ENCODE data around the gene LMF1. TPM values are rescaled to one million over a fixed set of nuclear protein-coding genes. Genes with fewer than 3 reads are reported as not detected.

The LMF1 gene
- total RNA-seq, 4 donors from 2014 or later = 23.2 to 97.8 (median 89.1) TPM

- DNase-seq = no peak
- H3K9me3 ChIP-seq = no peaks in the 10 kb centered on the region
- WGBS, 2 donors = 89 to 93% methylated on average over 14 to 25 of the region's 35 CpGs
- TF ChIP-seq, protein P1, sequence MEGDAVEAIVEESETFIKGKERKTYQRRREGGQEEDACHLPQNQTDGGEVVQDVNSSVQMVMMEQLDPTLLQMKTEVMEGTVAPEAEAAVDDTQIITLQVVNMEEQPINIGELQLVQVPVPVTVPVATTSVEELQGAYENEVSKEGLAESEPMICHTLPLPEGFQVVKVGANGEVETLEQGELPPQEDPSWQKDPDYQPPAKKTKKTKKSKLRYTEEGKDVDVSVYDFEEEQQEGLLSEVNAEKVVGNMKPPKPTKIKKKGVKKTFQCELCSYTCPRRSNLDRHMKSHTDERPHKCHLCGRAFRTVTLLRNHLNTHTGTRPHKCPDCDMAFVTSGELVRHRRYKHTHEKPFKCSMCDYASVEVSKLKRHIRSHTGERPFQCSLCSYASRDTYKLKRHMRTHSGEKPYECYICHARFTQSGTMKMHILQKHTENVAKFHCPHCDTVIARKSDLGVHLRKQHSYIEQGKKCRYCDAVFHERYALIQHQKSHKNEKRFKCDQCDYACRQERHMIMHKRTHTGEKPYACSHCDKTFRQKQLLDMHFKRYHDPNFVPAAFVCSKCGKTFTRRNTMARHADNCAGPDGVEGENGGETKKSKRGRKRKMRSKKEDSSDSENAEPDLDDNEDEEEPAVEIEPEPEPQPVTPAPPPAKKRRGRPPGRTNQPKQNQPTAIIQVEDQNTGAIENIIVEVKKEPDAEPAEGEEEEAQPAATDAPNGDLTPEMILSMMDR (IDR thresholded peaks at IDR 0.05) = no peak
- no peak for TF ChIP-seq POLR2A (IDR thresholded peaks at IDR 0.05)
- no peaks in the 10 kb centered on the region for H3K4me1 ChIP-seq
- H3K27ac ChIP-seq = no peak overlapping the region
- H3K36me3 ChIP-seq = peaks cover 0 to 7% of the 10 kb centered on the region in 2 donors
- intact Hi-C loops (cut with DNase I) = no loop called here
- no peaks in the 10 kb centered on the region for H3K27me3 ChIP-seq
- no peak overlapping the region for H3K4me3 ChIP-seq (replicated peaks in 1 of 3)
Measured at GRCh38 chr16:892536-893255, 78.1 kb downstream of the LMF1 start.

DNA sequence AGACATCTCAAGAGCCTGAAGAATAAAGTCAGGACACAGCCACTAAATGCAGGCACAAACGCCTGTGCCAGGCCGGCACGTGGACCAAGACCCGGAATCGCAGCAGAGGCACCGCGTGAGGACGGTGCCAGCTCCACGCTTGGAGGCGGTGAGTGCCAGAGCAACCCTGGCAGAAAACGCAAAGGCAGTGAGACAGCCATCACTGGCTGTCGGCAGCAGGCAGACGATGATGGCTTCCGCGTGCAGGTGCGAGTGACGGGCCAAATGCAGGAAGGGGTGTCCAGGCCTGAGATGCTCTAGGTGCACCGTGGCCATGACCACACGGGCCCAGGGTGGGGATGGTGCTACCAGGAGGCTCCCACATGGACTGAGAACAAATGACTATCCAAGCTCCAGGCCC, 78.8 kb downstream of the LMF1 start:
- WGBS, 2 donors = 88 to 91% methylated on average over 18 to 19 of the region's 19 CpGs
- DNase-seq = no peak
- H3K36me3 ChIP-seq = peaks cover 0 to 7% of the 10 kb centered on the region in 2 donors
- no peak overlapping the region for H3K27ac ChIP-seq
- TF ChIP-seq POLR2A (IDR thresholded peaks at IDR 0.05) = no peak
- TF ChIP-seq, protein P1 (IDR thresholded peaks at IDR 0.05) = no peak
- H3K4me3 ChIP-seq (replicated peaks in 1 of 3) = no peak overlapping the region
- H3K4me1 ChIP-seq = no peaks in the 10 kb centered on the region
- H3K9me3 ChIP-seq = no peaks in the 10 kb centered on the region
- no peaks in the 10 kb centered on the region for H3K27me3 ChIP-seq
- intact Hi-C loops (cut with DNase I) = no loop called here

- peaks cover 0 to 7% of the 10 kb centered on the region in 2 donors for H3K36me3 ChIP-seq
- 88 to 100% methylated on average over 4 to 8 of the region's 11 CpGs for WGBS, 2 donors
- no peak for DNase-seq
Measured at GRCh38 chr16:891353-891740, 79.4 kb downstream of the LMF1 start.

GRCh38 chr16:890716-891352, 80.0 kb downstream of the LMF1 start:
- intact Hi-C loops (cut with DNase I) = no loop called here
- Histone ChIP-seq H3K4me1 (no peaks in the 10 kb centered on the region), H3K4me3 (replicated peaks in 1 of 3) (no peak overlapping the region), H3K9me3 (no peaks in the 10 kb centered on the region), H3K36me3 (peaks cover 0 to 7% of the 10 kb centered on the region in 2 donors), H3K27me3 (no peaks in the 10 kb centered on the region), H3K27ac (no peak overlapping the region)
- 61 to 67% methylated on average over 1 to 7 of the region's 20 CpGs for WGBS, 2 donors
- TF ChIP-seq POLR2A (IDR thresholded peaks at IDR 0.05) = no peak
- TF ChIP-seq, protein P1 (IDR thresholded peaks at IDR 0.05) = no peak
- DNase-seq = no peak

More at GRCh38 chr16:891353-891740, 79.4 kb downstream of the LMF1 start:
- Histone ChIP-seq H3K4me1 (no peaks in the 10 kb centered on the region), H3K27ac (no peak overlapping the region), H3K27me3 (no peaks in the 10 kb centered on the region), H3K9me3 (no peaks in the 10 kb centered on the region), H3K4me3 (replicated peaks in 1 of 3) (no peak overlapping the region)
- intact Hi-C loops (cut with DNase I) = no loop called here
- TF ChIP-seq, protein P1 (IDR thresholded peaks at IDR 0.05) = no peak
- TF ChIP-seq POLR2A (IDR thresholded peaks at IDR 0.05) = no peak

DNA sequence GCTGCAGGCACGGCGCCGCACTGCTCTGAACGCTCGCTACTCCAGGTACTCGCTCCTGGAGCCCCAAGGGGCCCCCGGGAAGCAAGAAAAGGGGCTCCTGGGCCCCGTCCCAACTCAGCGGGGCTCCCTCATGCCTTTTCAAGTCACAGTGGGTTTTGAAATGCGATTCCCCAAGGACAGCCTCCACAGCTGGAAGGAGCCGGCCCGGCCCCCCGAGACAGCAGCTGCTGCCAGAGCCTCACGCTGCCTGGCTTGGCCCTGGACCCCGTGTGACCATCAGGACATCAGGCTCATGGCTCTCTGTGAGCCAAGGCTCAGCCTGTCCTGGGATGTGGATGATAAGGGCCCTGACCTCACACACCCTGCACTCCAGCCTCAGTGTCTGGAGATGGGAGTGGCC, 80.6 kb downstream of the LMF1 start:
- Histone ChIP-seq H3K36me3 (peaks cover 0 to 7% of the 10 kb centered on the region in 2 donors), H3K27ac (no peak overlapping the region), H3K4me3 (replicated peaks in 1 of 3) (no peak overlapping the region), H3K9me3 (no peaks in the 10 kb centered on the region), H3K27me3 (no peaks in the 10 kb centered on the region), H3K4me1 (no peaks in the 10 kb centered on the region)
- intact Hi-C loops (cut with DNase I) = no loop called here
- 77 to 96% methylated on average over 5 to 12 of the region's 15 CpGs for WGBS, 2 donors
- TF ChIP-seq POLR2A (IDR thresholded peaks at IDR 0.05) = no peak
- TF ChIP-seq, protein P1 (IDR thresholded peaks at IDR 0.05) = no peak
- no peak for DNase-seq
